Left ventricle myocardium inferior (tissue), 1 donor: ENCODE measurements around the gene ANTXR1. TPM values are rescaled to one million over a fixed set of nuclear protein-coding genes. Genes with fewer than 3 reads are reported as not detected.

Source experiments
- DNase-seq: peaks from one replicate; pipeline ENCODE4 v3.0.0-alpha.2; 2020
- H3K27ac ChIP-seq: fragments of 200-600 bp; replicated peaks from 2 replicates; pipeline ENCODE4 v1.8.0; 2021
- H3K27me3 ChIP-seq: fragments of 200-600 bp; 2 replicates; pipeline ENCODE4 v1.8.0; 2021; ENCODE audit warnings: low read depth
- H3K36me3 ChIP-seq: fragments of 200-600 bp; 2 replicates; pipeline ENCODE4 v1.8.0; 2021
- H3K4me1 ChIP-seq: fragments of 200-600 bp; 2 replicates; pipeline ENCODE4 v1.8.0; 2021
- H3K4me3 ChIP-seq: fragments of 200-600 bp; 2 replicates; pipeline ENCODE4 v1.8.0; 2021; ENCODE audit warnings: mild to moderate bottlenecking, moderate library complexity
- H3K9me3 ChIP-seq: fragments of 200-600 bp; replicated peaks from 2 replicates; pipeline ENCODE4 v1.8.0; 2021
- intact Hi-C: fragments of 100-400 bp; cut with micrococcal nuclease; formaldehyde crosslinking; loops from one replicate; pipeline ENCODE4 v1.11.0; 2022
- total RNA-seq: library from RNA; stranded (reverse); fragmentation: NEBNext Ultra II Directional; extraction: Animal tissue kit (Norgen Biotek cat#: 25700); gene quantifications from one replicate; pipeline ENCODE4 v1.2.1, GENCODE V29; 2021
- TF ChIP-seq, protein P1 (sequence below): fragments of 200-600 bp; IDR thresholded peaks from 2 replicates; pipeline ENCODE4 v1.8.0; 2021; ENCODE audit warnings: antibody characterized with exemption, mild to moderate bottlenecking, borderline replicate concordance
- donor health status: DM: no; HTN: yes; CAD: no; lungs with severe emphysema.

Gene ANTXR1
- total RNA-seq, 1 donor from 2014 or later, result 23.3 TPM

- Histone ChIP-seq H3K9me3 (no peaks in the 10 kb centered on the region), H3K4me3 (no peak overlapping the region), H3K27ac (no peak overlapping the region), H3K27me3 (no peaks in the 10 kb centered on the region), H3K36me3 (no peaks in the 10 kb centered on the region), H3K4me1 (peaks cover 5% of the 10 kb centered on the region)
- no peak for DNase-seq
- intact Hi-C loops, result no loop called here
- TF ChIP-seq, protein P1, sequence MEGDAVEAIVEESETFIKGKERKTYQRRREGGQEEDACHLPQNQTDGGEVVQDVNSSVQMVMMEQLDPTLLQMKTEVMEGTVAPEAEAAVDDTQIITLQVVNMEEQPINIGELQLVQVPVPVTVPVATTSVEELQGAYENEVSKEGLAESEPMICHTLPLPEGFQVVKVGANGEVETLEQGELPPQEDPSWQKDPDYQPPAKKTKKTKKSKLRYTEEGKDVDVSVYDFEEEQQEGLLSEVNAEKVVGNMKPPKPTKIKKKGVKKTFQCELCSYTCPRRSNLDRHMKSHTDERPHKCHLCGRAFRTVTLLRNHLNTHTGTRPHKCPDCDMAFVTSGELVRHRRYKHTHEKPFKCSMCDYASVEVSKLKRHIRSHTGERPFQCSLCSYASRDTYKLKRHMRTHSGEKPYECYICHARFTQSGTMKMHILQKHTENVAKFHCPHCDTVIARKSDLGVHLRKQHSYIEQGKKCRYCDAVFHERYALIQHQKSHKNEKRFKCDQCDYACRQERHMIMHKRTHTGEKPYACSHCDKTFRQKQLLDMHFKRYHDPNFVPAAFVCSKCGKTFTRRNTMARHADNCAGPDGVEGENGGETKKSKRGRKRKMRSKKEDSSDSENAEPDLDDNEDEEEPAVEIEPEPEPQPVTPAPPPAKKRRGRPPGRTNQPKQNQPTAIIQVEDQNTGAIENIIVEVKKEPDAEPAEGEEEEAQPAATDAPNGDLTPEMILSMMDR, result no peak
Observed at GRCh38 chr2:69138793-69139459, 125.9 kb downstream of the ANTXR1 start.

GRCh38 chr2:69139778-69140670 is 127.0 kb downstream of the ANTXR1 start:
- Histone ChIP-seq H3K27me3 (no peaks in the 10 kb centered on the region), H3K36me3 (no peaks in the 10 kb centered on the region), H3K9me3 (no peaks in the 10 kb centered on the region), H3K27ac (no peak overlapping the region), H3K4me1 (peaks cover 5% of the 10 kb centered on the region), H3K4me3 (no peak overlapping the region)
- intact Hi-C loops, result no loop called here
- DNase-seq, result no peak
- TF ChIP-seq, protein P1, result no peak

DNA sequence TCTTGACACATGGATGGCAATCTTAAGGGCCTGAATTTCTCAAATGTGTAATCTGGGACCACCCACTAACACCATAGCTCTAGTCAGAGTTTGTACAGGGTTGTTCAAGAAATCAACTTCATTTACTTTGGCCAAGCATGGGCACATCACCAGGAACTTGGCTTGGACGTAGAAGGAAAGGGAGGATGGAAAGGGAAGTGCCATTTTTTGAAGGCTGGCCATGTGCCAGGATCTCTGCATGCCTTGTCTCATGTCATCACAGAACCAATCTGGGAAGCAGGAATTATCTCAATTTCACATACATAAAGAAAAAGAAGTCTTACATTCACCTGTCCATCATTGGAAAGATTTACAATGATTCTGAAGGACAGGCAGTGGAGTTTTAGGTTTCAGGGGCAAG is 128.1 kb downstream of the ANTXR1 start:
- H3K27ac ChIP-seq, result no peak overlapping the region
- peaks cover 5% of the 10 kb centered on the region for H3K4me1 ChIP-seq
- H3K36me3 ChIP-seq, result no peaks in the 10 kb centered on the region
- intact Hi-C loops, result no loop called here
- H3K9me3 ChIP-seq, result no peaks in the 10 kb centered on the region
- no peaks in the 10 kb centered on the region for H3K27me3 ChIP-seq
- H3K4me3 ChIP-seq, result no peak overlapping the region
- TF ChIP-seq, protein P1, result no peak
- no peak for DNase-seq

DNA sequence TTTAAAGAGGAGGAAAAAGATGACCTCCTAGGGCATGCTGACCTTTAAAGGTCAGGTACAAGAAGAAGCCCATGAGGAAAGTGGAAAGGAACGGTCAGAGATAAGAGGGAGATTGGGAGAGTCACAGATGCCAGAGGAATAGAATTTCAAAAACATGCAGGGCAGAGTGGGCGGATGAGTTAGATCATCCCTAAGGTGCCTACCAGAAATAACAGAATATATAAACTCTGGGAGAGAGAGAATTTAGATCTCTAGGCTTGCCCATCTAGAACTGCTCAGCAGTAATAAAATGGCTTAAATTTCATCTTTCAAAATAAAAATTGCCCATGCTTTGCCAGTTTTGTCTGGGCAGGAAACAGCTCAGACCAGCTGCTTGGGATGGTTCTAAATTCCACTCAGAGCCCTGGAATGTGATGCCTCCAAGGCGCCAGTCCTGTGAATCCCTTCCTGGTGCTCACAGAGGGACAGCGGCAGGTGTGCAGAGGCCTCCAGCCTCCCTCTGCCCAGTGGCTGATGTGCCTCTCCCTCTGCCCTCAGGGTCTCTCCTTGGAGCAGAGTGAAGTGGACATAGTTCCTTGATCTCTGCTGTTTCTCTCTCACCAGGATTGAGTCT is 130.9 kb downstream of the ANTXR1 start:
- intact Hi-C loops, result no loop called here
- Histone ChIP-seq H3K9me3 (no peaks in the 10 kb centered on the region), H3K27me3 (no peaks in the 10 kb centered on the region), H3K4me3 (no peak overlapping the region), H3K36me3 (no peaks in the 10 kb centered on the region), H3K4me1 (peaks cover 12% of the 10 kb centered on the region), H3K27ac (peak overlapping the region; percentile 11)
- DNase-seq, result no peak
- TF ChIP-seq, protein P1, result no peak

DNA sequence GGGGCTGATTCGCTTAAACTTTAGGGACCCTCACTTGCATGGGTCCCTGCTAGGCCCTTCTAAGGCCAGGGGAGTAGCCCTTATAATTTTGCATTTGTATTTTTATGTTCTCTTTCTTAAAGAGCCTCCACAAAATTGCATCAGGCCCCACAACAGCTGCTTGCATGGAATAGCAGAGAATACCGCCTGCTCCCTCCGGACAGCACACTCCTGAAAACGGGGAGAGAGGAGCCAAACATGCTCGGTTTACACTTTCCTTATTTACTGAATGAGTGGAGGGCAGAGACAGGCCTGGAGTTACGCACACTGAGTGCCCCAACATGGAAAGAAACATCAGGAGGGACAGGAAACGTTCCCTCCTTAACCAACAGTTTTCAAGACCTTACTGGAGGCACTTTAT is 132.2 kb downstream of the ANTXR1 start:
- no peaks in the 10 kb centered on the region for H3K36me3 ChIP-seq
- H3K27ac ChIP-seq, result peak overlapping the region; percentile 33
- no peak overlapping the region for H3K4me3 ChIP-seq
- H3K9me3 ChIP-seq, result no peaks in the 10 kb centered on the region
- H3K27me3 ChIP-seq, result no peaks in the 10 kb centered on the region
- TF ChIP-seq, protein P1, result no peak
- peaks cover 25% of the 10 kb centered on the region for H3K4me1 ChIP-seq
- DNase-seq, result no peak
- intact Hi-C loops, result no loop called here
